HEK293 (cell line): Measurements from ENCODE around the gene FAM131B.

Experiments
- CTCF ChIA-PET: fragments of 350-600 bp; formaldehyde crosslinking; extraction: SDS; loops from one replicate; lab custom pipeline; 2021; ENCODE audit warnings: antibody characterized with exemption; lab: Yijun Ruan, JAX
- POLR2A ChIA-PET: fragments of 300-600 bp; formaldehyde crosslinking; extraction: SDS; loops from one replicate; lab custom pipeline; 2020; ENCODE audit warnings: antibody characterized with exemption, inconsistent platforms; lab: Yijun Ruan, JAX
- H3K27ac ChIP-seq: fragments of 200-500 bp; sonication (Bioruptor generic); 2 replicates; pipeline ENCODE4 v1.5.1; 2014; ENCODE audit warnings: low read depth, low read length, control low read depth, inconsistent platforms; ENCODE audit errors: extremely low read depth
- H3K36me3 ChIP-seq, 2 experiments: fragments of 200-500 bp in 1 of 2; sonication (Bioruptor generic) in 1 of 2; 1 replicate in 1 of 2; 2 replicates in 1 of 2; pipeline ENCODE4 v1.5.1; 2014 to 2017; ENCODE audit warnings: inconsistent platforms in 2 of 2, low read length in 2 of 2; ENCODE audit not compliant: control insufficient read depth in 2 of 2, insufficient read depth in 1 of 2
- H3K4me1 ChIP-seq: fragments of 200-500 bp; sonication (Bioruptor generic); 2 replicates; pipeline ENCODE4 v1.5.1; 2014; ENCODE audit warnings: mild to moderate bottlenecking, low read length, inconsistent platforms; ENCODE audit not compliant: control insufficient read depth, insufficient read depth
- H3K4me3 ChIP-seq: 2 replicates; pipeline ENCODE4 v1.5.1; 2011; ENCODE audit warnings: low read depth, mild to moderate bottlenecking, control low read depth, low read length, moderate library complexity
- H3K9me3 ChIP-seq: fragments of 200-500 bp; sonication (Bioruptor generic); 2 replicates; pipeline ENCODE4 v1.5.1; 2014; ENCODE audit warnings: low read depth, low read length, inconsistent platforms; ENCODE audit not compliant: control insufficient read depth, insufficient read depth
- MEIS1 ChIP-seq: sonication (generic); formaldehyde crosslinking; IDR thresholded peaks from 2 replicates; pipeline ENCODE4 v1.8.1; 2022; ENCODE audit warnings: missing genetic modification reagents, mild to moderate bottlenecking, borderline replicate concordance
- TRIM28 ChIP-seq: IDR thresholded peaks from 2 replicates; pipeline ENCODE4 v1.6.1; 2011; ENCODE audit warnings: low read length, control low read depth, borderline replicate concordance
- ZFP37 ChIP-seq: fragments of 450-650 bp; formaldehyde crosslinking; IDR thresholded peaks from 2 replicates; pipeline ENCODE4 v1.5.1; 2016; ENCODE audit warnings: missing biosample characterization, missing genetic modification characterization
- ZFP69B ChIP-seq: fragments of 450-650 bp; formaldehyde crosslinking; IDR thresholded peaks from 2 replicates; pipeline ENCODE4 v1.5.1; 2016; ENCODE audit warnings: missing biosample characterization, missing genetic modification characterization
- ZNF138 ChIP-seq: fragments of 450-650 bp; formaldehyde crosslinking; IDR thresholded peaks from 2 replicates; pipeline ENCODE4 v1.5.1; 2016; ENCODE audit warnings: missing biosample characterization, missing genetic modification characterization, borderline replicate concordance
- ZNF157 ChIP-seq: fragments of 450-650 bp; formaldehyde crosslinking; IDR thresholded peaks from 2 replicates; pipeline ENCODE4 v1.5.1; 2016; ENCODE audit warnings: missing biosample characterization, missing genetic modification characterization
- ZNF239 ChIP-seq: fragments of 450-650 bp; formaldehyde crosslinking; IDR thresholded peaks from 2 replicates; pipeline ENCODE4 v1.5.1; 2016; ENCODE audit warnings: missing biosample characterization, missing genetic modification characterization
- ZNF558 ChIP-seq: fragments of 450-650 bp; formaldehyde crosslinking; IDR thresholded peaks from 2 replicates; pipeline ENCODE4 v1.5.1; 2016; ENCODE audit warnings: missing biosample characterization, missing genetic modification characterization
- ZNF600 ChIP-seq: fragments of 450-650 bp; formaldehyde crosslinking; IDR thresholded peaks from 2 replicates; pipeline ENCODE4 v1.5.1; 2016; ENCODE audit warnings: missing biosample characterization, missing genetic modification characterization
- ZNF623 ChIP-seq: fragments of 450-650 bp; formaldehyde crosslinking; IDR thresholded peaks from 2 replicates; pipeline ENCODE4 v1.5.1; 2016; ENCODE audit warnings: missing biosample characterization, missing genetic modification characterization
- ZNF624 ChIP-seq: fragments of 450-650 bp; formaldehyde crosslinking; IDR thresholded peaks from 2 replicates; pipeline ENCODE4 v1.5.1; 2017; ENCODE audit warnings: missing biosample characterization, missing genetic modification characterization
- ZNF626 ChIP-seq: fragments of 450-650 bp; sonication (Bioruptor Pico); formaldehyde crosslinking; IDR thresholded peaks from 2 replicates; pipeline ENCODE4 v1.5.1; 2018; ENCODE audit warnings: missing biosample characterization, missing genetic modification characterization, inconsistent platforms
- ZNF629 ChIP-seq: fragments of 450-650 bp; formaldehyde crosslinking; IDR thresholded peaks from 2 replicates; pipeline ENCODE4 v1.5.1; 2017; ENCODE audit warnings: missing biosample characterization, missing genetic modification characterization
- TF ChIP-seq, protein P1 (sequence below): fragments of 450-650 bp; formaldehyde crosslinking; IDR thresholded peaks from 2 replicates; pipeline ENCODE4 v1.5.1; 2017; ENCODE audit warnings: missing biosample characterization, missing genetic modification characterization
- TF ChIP-seq, protein P2 (sequence below): fragments of 450-650 bp; formaldehyde crosslinking; IDR thresholded peaks from 2 replicates; pipeline ENCODE4 v1.5.1; 2016; ENCODE audit warnings: missing biosample characterization, missing genetic modification characterization, borderline replicate concordance
- TF ChIP-seq, protein P3 (sequence below): fragments of 450-650 bp; formaldehyde crosslinking; IDR thresholded peaks from 2 replicates; pipeline ENCODE4 v1.5.1; 2016; ENCODE audit warnings: missing biosample characterization, missing genetic modification characterization

FAM131B gene

DNA sequence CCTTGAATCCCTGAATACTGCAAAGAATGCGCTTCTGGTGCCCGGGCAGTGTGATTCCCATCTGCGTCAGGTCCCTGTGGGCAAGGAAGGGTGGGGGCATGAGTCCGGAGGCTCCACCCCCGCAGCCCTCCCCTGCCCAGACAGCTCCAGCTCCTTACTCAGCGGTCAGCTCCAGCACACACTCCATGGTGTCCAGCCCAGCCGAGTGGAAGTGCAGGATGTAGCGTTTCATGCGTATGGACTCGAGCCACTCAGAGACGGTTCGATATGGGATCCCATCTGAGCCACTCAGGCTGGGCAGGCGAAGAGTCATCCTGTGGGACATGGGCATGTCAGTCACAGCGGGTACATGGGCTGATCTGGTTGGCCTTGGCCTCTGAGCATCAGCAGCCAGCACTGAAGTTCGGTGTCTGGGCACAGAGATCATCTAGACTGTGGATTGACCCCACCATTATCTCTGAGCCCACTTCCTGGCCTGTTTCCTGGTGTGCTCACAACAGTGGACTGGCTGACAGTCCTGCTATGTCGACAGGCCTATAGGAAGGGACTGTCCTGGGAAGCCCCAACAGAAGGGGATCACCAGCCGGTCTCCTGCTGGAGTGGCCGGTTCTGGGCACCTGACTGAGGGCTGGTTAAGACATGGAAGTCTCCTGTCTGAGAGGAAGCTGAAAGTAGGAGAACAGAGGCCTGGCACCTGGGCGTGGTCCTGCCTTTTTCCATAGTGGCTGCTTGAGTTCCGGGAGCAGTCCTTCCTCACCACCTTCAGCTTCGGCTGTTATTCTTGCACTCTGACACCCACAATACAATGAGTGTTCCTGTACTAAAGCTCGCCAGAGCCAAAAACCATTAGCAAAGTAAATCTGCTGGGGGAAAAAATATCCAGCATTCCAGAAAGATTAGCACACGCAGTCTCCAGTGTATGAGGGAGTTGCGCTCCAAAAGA, 29.2 kb upstream of the FAM131B start:
- CTCF ChIA-PET, result interaction anchor here (0.5 to 2.2 kb wide), 3 partner anchors 12 to 87 kb away, joined by 3 to 6 read pairs (median 3); no protein-coding TSS in a partner anchor
- POLR2A ChIA-PET, result interaction anchor here (0.8 to 2.4 kb wide), 5 partner anchors 8 to 128 kb away, joined by 3 to 10 read pairs (median 6); no protein-coding TSS in a partner anchor
- Histone ChIP-seq H3K4me3 (no peak overlapping the region), H3K36me3 (peaks cover 0 to 57% of the 10 kb centered on the region in 2 experiments; a peak in 1 of 3 replicates), H3K9me3 (no peaks in the 10 kb centered on the region), H3K4me1 (no peaks in the 10 kb centered on the region), H3K27ac (no peak overlapping the region)
- TF ChIP-seq, protein P1, sequence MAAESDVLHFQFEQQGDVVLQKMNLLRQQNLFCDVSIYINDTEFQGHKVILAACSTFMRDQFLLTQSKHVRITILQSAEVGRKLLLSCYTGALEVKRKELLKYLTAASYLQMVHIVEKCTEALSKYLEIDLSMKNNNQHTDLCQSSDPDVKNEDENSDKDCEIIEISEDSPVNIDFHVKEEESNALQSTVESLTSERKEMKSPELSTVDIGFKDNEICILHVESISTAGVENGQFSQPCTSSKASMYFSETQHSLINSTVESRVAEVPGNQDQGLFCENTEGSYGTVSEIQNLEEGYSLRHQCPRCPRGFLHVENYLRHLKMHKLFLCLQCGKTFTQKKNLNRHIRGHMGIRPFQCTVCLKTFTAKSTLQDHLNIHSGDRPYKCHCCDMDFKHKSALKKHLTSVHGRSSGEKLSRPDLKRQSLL (tag by site-specific recombination), result no peak
- TF ChIP-seq ZNF157 (tag by site-specific recombination), result no peak
- TF ChIP-seq ZNF600 (tag by site-specific recombination), result peak; percentile 17; the same call in 1 of the 2 replicates

DNA sequence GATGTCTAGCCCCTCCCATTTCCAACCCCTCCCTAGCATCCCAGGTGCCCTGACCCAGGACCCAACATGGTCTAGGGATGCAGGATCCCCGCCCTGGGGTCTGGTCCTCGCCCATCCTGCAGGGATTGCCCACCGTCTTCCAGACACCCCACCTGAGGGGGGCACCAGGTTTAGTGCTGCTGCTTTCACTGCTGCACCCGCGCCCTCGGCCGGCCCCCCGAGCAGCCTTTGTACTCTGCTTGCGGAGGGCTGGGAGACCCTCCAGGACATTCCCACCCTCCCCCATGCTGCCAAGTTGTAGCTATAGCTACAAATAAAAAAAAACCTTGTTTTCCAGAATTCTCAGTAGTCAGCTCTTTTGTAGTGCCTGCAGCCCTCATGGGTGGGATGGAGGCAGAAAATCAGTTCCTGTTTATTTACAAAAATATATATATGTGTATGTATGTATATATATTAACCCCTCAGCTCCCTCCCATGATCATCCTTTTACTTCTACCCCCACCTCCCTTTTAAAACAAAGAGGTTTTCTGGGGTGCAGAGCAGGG, 28.3 kb upstream of the FAM131B start:
- H3K27ac ChIP-seq, result no peak overlapping the region
- no peak for TF ChIP-seq ZNF239 (tag by site-specific recombination)
- no peak for TF ChIP-seq ZNF626 (tag by site-specific recombination)
- no peak for TF ChIP-seq TRIM28
- TF ChIP-seq, protein P2, sequence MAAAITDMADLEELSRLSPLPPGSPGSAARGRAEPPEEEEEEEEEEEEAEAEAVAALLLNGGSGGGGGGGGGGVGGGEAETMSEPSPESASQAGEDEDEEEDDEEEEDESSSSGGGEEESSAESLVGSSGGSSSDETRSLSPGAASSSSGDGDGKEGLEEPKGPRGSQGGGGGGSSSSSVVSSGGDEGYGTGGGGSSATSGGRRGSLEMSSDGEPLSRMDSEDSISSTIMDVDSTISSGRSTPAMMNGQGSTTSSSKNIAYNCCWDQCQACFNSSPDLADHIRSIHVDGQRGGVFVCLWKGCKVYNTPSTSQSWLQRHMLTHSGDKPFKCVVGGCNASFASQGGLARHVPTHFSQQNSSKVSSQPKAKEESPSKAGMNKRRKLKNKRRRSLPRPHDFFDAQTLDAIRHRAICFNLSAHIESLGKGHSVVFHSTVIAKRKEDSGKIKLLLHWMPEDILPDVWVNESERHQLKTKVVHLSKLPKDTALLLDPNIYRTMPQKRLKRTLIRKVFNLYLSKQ (tag by site-specific recombination), result no peak
- TF ChIP-seq, protein P3, sequence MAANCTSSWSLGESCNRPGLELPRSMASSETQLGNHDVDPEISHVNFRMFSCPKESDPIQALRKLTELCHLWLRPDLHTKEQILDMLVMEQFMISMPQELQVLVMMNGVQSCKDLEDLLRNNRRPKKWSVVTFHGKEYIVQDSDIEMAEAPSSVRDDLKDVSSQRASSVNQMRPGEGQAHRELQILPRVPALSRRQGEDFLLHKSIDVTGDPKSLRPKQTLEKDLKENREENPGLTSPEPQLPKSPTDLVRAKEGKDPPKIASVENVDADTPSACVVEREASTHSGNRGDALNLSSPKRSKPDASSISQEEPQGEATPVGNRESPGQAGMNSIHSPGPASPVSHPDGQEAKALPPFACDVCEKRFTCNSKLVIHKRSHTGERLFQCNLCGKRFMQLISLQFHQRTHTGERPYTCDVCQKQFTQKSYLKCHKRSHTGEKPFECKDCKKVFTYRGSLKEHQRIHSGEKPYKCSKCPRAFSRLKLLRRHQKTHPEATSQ (tag by site-specific recombination), result no peak
- TF ChIP-seq ZNF623 (tag by site-specific recombination), result no peak
- TF ChIP-seq ZNF138, result no peak
- TF ChIP-seq ZNF629 (tag by site-specific recombination), result no peak
- TF ChIP-seq ZFP69B (tag by site-specific recombination), result no peak
- no peak for TF ChIP-seq MEIS1 (CRISPR knock-in tag)
- TF ChIP-seq ZNF558 (tag by site-specific recombination), result no peak
- TF ChIP-seq ZFP37 (tag by site-specific recombination), result no peak
- TF ChIP-seq ZNF624, result no peak
- TF ChIP-seq, all 188 proteins: peak for 0
- Histone ChIP-seq H3K9me3 (no peaks in the 10 kb centered on the region), H3K36me3 (peaks cover 2 to 66% of the 10 kb centered on the region in 2 experiments; a peak in 2 of 3 replicates), H3K4me3 (no peak overlapping the region), H3K4me1 (no peaks in the 10 kb centered on the region)
- CTCF ChIA-PET, result interaction anchor here (0.7 to 0.8 kb wide), 2 partner anchors 13 to 38 kb away, joined by 3 to 4 read pairs; no protein-coding TSS in a partner anchor
- POLR2A ChIA-PET, result interaction anchor here (1.2 kb wide), 1 partner anchor 12 kb away, joined by 4 read pairs; no protein-coding TSS in a partner anchor
